Neural cell (in vitro differentiated cells): Measurements from ENCODE around the gene ANKRD29. TPM values are rescaled to one million over a fixed set of nuclear protein-coding genes. Genes with fewer than 3 reads are reported as not detected.

Experiments used
- H2AFZ ChIP-seq: fragments of 200-600, 300-800 bp; sonication (generic), shearing (Covaris generic); 2 replicates; pipeline ENCODE4 v1.6.0; 2014; ENCODE audit warnings: low read depth, mild to moderate bottlenecking, antibody characterized with exemption, low read length, moderate library complexity
- H3F3A ChIP-seq: fragments of 200-600 bp; shearing (Covaris generic); 2 replicates; pipeline ENCODE4 v1.6.1; 2016; ENCODE audit warnings: mild to moderate bottlenecking, moderate library complexity, mixed read lengths, antibody characterized with exemption, low read length; ENCODE audit not compliant: insufficient read depth, poor library complexity, severe bottlenecking
- H3K27ac ChIP-seq: fragments of 200-600, 300-800 bp; sonication (generic), shearing (Covaris generic); 2 replicates; pipeline ENCODE4 v1.5.1; 2014; ENCODE audit warnings: mild to moderate bottlenecking, low read length, moderate library complexity
- H3K27me3 ChIP-seq: fragments of 300-800, 200-600 bp; sonication (generic), shearing (Covaris generic); 2 replicates; pipeline ENCODE4 v1.6.0; 2014; ENCODE audit warnings: mild to moderate bottlenecking, low read depth, low read length, moderate library complexity; ENCODE audit not compliant: insufficient read depth
- H3K36me3 ChIP-seq: fragments of 300-800, 200-600 bp; sonication (generic), shearing (Covaris generic); 2 replicates; pipeline ENCODE4 v1.5.1; 2014; ENCODE audit warnings: mild to moderate bottlenecking, antibody characterized with exemption, low read length, moderate library complexity; ENCODE audit not compliant: insufficient read depth
- H3K4me2 ChIP-seq: fragments of 300-800, 200-600 bp; sonication (generic), shearing (Covaris generic); 2 replicates; pipeline ENCODE4 v1.6.0; 2014; ENCODE audit warnings: mild to moderate bottlenecking, low read length
- H3K4me3 ChIP-seq: fragments of 300-800, 200-600 bp; sonication (generic), shearing (Covaris generic); 2 replicates; pipeline ENCODE4 v1.5.1; 2014; ENCODE audit warnings: mild to moderate bottlenecking, low read length, moderate library complexity
- H3K79me2 ChIP-seq: fragments of 200-600 bp; shearing (Covaris generic); replicated peaks from 2 replicates; pipeline ENCODE4 v1.6.0; 2014; ENCODE audit warnings: mild to moderate bottlenecking, low read length, moderate library complexity; ENCODE audit not compliant: insufficient read depth
- H3K9ac ChIP-seq: fragments of 300-800, 200-600 bp; sonication (generic), shearing (Covaris generic); 2 replicates; pipeline ENCODE4 v1.6.1; 2016; ENCODE audit warnings: mild to moderate bottlenecking, low read length, mixed read lengths
- H3K9me2 ChIP-seq: fragments of 200-600 bp; shearing (Covaris generic); 2 replicates; pipeline ENCODE4 v1.6.1; 2016; ENCODE audit warnings: mild to moderate bottlenecking, low read length, mixed read lengths; ENCODE audit not compliant: insufficient read depth
- H3K9me3 ChIP-seq: fragments of 200-600, 300-800 bp; sonication (generic), shearing (Covaris generic); 2 replicates; pipeline ENCODE4 v1.6.1; 2016; ENCODE audit warnings: mild to moderate bottlenecking, mixed run types, low read length, moderate library complexity, mixed read lengths
- H4K20me1 ChIP-seq: fragments of 200-600 bp; shearing (Covaris generic); 2 replicates; pipeline ENCODE4 v1.6.1; 2016; ENCODE audit warnings: mild to moderate bottlenecking, mixed run types; ENCODE audit not compliant: insufficient read depth
- CTCF ChIP-seq: fragments of 450-650 bp; IDR thresholded peaks from 2 replicates; pipeline ENCODE4 v1.5.1; 2014; ENCODE audit warnings: antibody characterized with exemption, mild to moderate bottlenecking, moderate library complexity; ENCODE audit not compliant: poor library complexity, severe bottlenecking
- EP300 ChIP-seq: fragments of 450-650 bp; conservative IDR thresholded peaks from 2 replicates; pipeline ENCODE4 v1.6.1; 2014; ENCODE audit warnings: antibody characterized with exemption, mild to moderate bottlenecking, moderate library complexity; ENCODE audit not compliant: poor library complexity, severe bottlenecking
- EZH2 ChIP-seq: fragments of 200-600, 300-800 bp; shearing (Covaris generic), sonication (generic); IDR thresholded peaks from 2 replicates; pipeline ENCODE4 v1.6.1; 2014; ENCODE audit warnings: antibody characterized with exemption, low read length, borderline replicate concordance, mild to moderate bottlenecking; ENCODE audit not compliant: insufficient read depth, poor library complexity, severe bottlenecking
- MXI1 ChIP-seq: fragments of 450-650 bp; conservative IDR thresholded peaks from 2 replicates; pipeline ENCODE4 v1.6.1; 2014; ENCODE audit warnings: antibody characterized with exemption, mild to moderate bottlenecking; ENCODE audit not compliant: poor library complexity, severe bottlenecking
- POLR2AphosphoS5 ChIP-seq: IDR thresholded peaks from 2 replicates; pipeline ENCODE4 v1.6.1; 2012
- RAD21 ChIP-seq: fragments of 450-650 bp; conservative IDR thresholded peaks from 2 replicates; pipeline ENCODE4 v1.6.1; 2014; ENCODE audit warnings: antibody characterized with exemption, mild to moderate bottlenecking, moderate library complexity
- SMC3 ChIP-seq: fragments of 450-650 bp; conservative IDR thresholded peaks from 2 replicates; pipeline ENCODE4 v1.6.1; 2014; ENCODE audit warnings: antibody characterized with exemption, mild to moderate bottlenecking, moderate library complexity; ENCODE audit not compliant: poor library complexity
- TAF1 ChIP-seq: IDR thresholded peaks from 2 replicates; pipeline ENCODE4 v1.6.1; 2012; ENCODE audit warnings: low read depth
- polyA plus RNA-seq: library from polyadenylated mRNA; depleted of rRNA; stranded (reverse); fragments of >200 nt; gene quantifications from 2 replicates; pipeline ENCODE4 v1.2.3, GENCODE V29; 2014
- TF ChIP-seq, protein P1 (sequence below): IDR thresholded peaks from 2 replicates; pipeline ENCODE4 v1.6.1; 2012; ENCODE audit warnings: borderline replicate concordance

Gene ANKRD29
- polyA plus RNA-seq, 1 donor from 2014 or later: 4.9 TPM

DNA sequence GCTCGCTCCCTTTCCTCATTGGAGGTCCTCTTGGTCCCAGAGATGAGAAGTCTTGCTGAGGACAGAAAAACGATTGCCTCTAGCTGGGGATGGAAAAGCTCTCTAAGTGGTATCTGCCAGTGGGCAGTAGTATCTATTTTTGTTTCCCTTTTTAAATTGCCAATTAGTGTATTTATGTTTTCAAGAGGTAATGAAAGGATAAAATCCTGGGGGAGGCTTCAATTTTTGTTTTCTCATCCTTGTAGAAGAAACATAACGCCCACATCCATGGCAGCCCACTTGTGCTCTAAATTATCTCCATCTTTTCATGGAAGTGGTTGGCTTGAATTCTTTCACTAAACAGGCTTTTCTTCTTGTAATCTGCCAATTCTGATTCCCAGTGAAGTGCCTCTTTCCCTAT, 14.3 kb downstream of the ANKRD29 start:
- no peak overlapping the region for H3K4me2 ChIP-seq
- no peaks in the 10 kb centered on the region for H4K20me1 ChIP-seq
- H3K27ac ChIP-seq: no peak overlapping the region
- H3K4me3 ChIP-seq: no peak overlapping the region
- H3K36me3 ChIP-seq: no peaks in the 10 kb centered on the region
- H2AFZ ChIP-seq: no peak overlapping the region
- no peaks in the 10 kb centered on the region for H3K9me2 ChIP-seq
- no peaks in the 10 kb centered on the region for H3F3A ChIP-seq
- no peaks in the 10 kb centered on the region for H3K79me2 ChIP-seq
- TF ChIP-seq SMC3 (no peak), RAD21 (no peak), EZH2 (no peak), POLR2AphosphoS5 (no peak), MXI1 (no peak), TAF1 (no peak), EP300 (no peak), CTCF (no peak)
- TF ChIP-seq, protein P1, sequence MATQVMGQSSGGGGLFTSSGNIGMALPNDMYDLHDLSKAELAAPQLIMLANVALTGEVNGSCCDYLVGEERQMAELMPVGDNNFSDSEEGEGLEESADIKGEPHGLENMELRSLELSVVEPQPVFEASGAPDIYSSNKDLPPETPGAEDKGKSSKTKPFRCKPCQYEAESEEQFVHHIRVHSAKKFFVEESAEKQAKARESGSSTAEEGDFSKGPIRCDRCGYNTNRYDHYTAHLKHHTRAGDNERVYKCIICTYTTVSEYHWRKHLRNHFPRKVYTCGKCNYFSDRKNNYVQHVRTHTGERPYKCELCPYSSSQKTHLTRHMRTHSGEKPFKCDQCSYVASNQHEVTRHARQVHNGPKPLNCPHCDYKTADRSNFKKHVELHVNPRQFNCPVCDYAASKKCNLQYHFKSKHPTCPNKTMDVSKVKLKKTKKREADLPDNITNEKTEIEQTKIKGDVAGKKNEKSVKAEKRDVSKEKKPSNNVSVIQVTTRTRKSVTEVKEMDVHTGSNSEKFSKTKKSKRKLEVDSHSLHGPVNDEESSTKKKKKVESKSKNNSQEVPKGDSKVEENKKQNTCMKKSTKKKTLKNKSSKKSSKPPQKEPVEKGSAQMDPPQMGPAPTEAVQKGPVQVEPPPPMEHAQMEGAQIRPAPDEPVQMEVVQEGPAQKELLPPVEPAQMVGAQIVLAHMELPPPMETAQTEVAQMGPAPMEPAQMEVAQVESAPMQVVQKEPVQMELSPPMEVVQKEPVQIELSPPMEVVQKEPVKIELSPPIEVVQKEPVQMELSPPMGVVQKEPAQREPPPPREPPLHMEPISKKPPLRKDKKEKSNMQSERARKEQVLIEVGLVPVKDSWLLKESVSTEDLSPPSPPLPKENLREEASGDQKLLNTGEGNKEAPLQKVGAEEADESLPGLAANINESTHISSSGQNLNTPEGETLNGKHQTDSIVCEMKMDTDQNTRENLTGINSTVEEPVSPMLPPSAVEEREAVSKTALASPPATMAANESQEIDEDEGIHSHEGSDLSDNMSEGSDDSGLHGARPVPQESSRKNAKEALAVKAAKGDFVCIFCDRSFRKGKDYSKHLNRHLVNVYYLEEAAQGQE: no peak
- no peak overlapping the region for H3K9ac ChIP-seq
- H3K9me3 ChIP-seq: no peaks in the 10 kb centered on the region
- H3K27me3 ChIP-seq: no peaks in the 10 kb centered on the region

GRCh38 chr18:23646282-23646681, 16.4 kb downstream of the ANKRD29 start:
- Histone ChIP-seq H3K27ac (no peak overlapping the region), H3K27me3 (no peaks in the 10 kb centered on the region), H4K20me1 (no peaks in the 10 kb centered on the region), H3K4me3 (no peak overlapping the region), H3K4me2 (no peak overlapping the region), H3K9ac (no peak overlapping the region), H3K9me3 (no peaks in the 10 kb centered on the region), H3K9me2 (no peaks in the 10 kb centered on the region), H3F3A (no peaks in the 10 kb centered on the region), H2AFZ (no peak overlapping the region), H3K79me2 (no peaks in the 10 kb centered on the region), H3K36me3 (no peaks in the 10 kb centered on the region)
- TF ChIP-seq, protein P1: no peak
- no peak for TF ChIP-seq CTCF
- no peak for TF ChIP-seq MXI1
- no peak for TF ChIP-seq SMC3
- no peak for TF ChIP-seq RAD21
- no peak for TF ChIP-seq TAF1
- no peak for TF ChIP-seq EP300
- no peak for TF ChIP-seq EZH2
- no peak for TF ChIP-seq POLR2AphosphoS5
